ENCODE results near the gene TLCD3B.

Gene TLCD3B

DNA sequence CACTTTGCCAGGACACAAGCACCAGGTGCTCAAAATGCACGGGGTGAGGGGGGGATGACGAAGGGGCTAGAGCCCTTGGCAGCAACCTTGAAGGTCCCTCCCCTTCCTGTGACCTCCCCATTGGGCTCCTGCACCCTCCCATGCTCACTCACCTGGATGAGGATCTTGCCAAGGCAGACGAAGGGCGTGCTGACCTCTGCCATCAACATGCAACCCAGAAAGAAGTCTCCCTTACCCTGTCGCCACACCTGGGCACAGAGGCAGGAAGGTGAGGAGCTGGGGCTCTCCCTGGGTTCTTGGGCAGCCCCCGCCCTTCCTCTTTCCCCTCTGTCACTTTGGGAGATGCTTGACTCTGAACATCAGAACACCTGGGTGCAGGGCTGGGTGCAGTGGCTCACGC lies 5.5 kb downstream of the TLCD3B start:
- H2AFZ ChIP-seq, result no peak overlapping the region
- no peaks in the 10 kb centered on the region for H3K9me3 ChIP-seq (ENCODE audit: control insufficient read depth, low read length)
- no peak overlapping the region for H3K27ac ChIP-seq
- TF ChIP-seq, protein P1, sequence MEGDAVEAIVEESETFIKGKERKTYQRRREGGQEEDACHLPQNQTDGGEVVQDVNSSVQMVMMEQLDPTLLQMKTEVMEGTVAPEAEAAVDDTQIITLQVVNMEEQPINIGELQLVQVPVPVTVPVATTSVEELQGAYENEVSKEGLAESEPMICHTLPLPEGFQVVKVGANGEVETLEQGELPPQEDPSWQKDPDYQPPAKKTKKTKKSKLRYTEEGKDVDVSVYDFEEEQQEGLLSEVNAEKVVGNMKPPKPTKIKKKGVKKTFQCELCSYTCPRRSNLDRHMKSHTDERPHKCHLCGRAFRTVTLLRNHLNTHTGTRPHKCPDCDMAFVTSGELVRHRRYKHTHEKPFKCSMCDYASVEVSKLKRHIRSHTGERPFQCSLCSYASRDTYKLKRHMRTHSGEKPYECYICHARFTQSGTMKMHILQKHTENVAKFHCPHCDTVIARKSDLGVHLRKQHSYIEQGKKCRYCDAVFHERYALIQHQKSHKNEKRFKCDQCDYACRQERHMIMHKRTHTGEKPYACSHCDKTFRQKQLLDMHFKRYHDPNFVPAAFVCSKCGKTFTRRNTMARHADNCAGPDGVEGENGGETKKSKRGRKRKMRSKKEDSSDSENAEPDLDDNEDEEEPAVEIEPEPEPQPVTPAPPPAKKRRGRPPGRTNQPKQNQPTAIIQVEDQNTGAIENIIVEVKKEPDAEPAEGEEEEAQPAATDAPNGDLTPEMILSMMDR (IDR thresholded peaks at IDR 0.05), result no peak
- no peaks in the 10 kb centered on the region for H3K27me3 ChIP-seq (ENCODE audit: control insufficient read depth, insufficient read depth, low read length)
- H3K4me3 ChIP-seq (ENCODE audit: low read depth, low read length), result no peak overlapping the region
- peaks cover 4% of the 10 kb centered on the region for H3K4me1 ChIP-seq
- H3K36me3 ChIP-seq (ENCODE audit: control insufficient read depth, insufficient read depth, low read length), result no peaks in the 10 kb centered on the region
- H3K79me2 ChIP-seq, result no peaks in the 10 kb centered on the region
- H3K4me2 ChIP-seq (ENCODE audit: low read length), result no peak overlapping the region
- no peak overlapping the region for H3K9ac ChIP-seq

DNA sequence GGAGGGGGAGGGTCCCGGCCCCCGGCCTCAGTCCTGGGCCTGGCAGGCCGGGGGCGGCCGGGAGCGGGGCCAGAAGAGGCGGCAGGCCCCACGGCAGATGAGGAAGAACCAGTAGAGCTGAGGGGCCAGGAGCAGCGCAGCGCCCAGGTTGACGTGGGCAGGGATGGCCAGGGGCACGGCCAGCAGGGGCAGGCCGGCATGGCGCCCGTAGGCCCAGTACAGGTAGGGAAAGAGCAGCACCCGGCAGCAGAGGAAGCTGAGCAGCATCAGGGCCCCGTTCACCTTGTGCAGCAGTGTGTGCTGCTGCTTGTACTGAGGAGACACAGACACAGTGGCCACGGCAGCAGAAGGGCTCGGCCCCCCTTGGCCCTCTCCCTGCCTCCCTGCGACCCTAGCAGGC lies 5.9 kb downstream of the TLCD3B start:
- Histone ChIP-seq H3K9me3 (ENCODE audit: control insufficient read depth, low read length) (no peaks in the 10 kb centered on the region), H3K4me2 (ENCODE audit: low read length) (no peak overlapping the region), H3K36me3 (ENCODE audit: control insufficient read depth, insufficient read depth, low read length) (no peaks in the 10 kb centered on the region), H3K4me1 (peaks cover 4% of the 10 kb centered on the region), H3K27me3 (ENCODE audit: control insufficient read depth, insufficient read depth, low read length) (no peaks in the 10 kb centered on the region), H3K79me2 (no peaks in the 10 kb centered on the region), H3K27ac (no peak overlapping the region), H3K9ac (no peak overlapping the region), H2AFZ (no peak overlapping the region), H3K4me3 (ENCODE audit: low read depth, low read length) (no peak overlapping the region)
- TF ChIP-seq, protein P1 (IDR thresholded peaks at IDR 0.05), result no peak

DNA sequence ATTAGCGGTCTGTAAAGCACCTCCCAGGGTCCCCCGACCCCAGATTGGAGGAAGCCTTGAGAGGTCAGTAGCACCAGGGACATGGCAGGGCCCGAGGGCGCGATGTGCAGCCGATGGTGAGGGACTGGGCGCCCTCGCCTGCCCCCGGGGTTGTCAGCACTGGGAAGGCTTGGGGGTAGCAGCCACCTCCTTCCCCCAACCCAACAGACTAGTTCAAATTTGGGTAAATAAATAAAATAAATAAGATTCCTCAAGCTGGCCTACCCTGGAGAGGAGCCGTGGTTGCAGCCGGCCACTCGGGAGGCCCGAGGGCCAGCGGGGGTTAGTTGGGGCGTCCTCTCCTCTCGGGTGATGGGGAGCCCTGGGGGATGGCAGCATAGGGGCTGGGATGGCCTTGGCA lies 6.6 kb downstream of the TLCD3B start:
- Histone ChIP-seq H3K4me2 (ENCODE audit: low read length) (no peak overlapping the region), H3K27me3 (ENCODE audit: control insufficient read depth, insufficient read depth, low read length) (no peaks in the 10 kb centered on the region), H3K36me3 (ENCODE audit: control insufficient read depth, insufficient read depth, low read length) (no peaks in the 10 kb centered on the region), H3K79me2 (no peaks in the 10 kb centered on the region), H3K4me1 (peaks cover 4% of the 10 kb centered on the region), H3K9ac (no peak overlapping the region), H3K9me3 (ENCODE audit: control insufficient read depth, low read length) (no peaks in the 10 kb centered on the region), H3K4me3 (ENCODE audit: low read depth, low read length) (no peak overlapping the region), H2AFZ (no peak overlapping the region), H3K27ac (no peak overlapping the region)
- TF ChIP-seq, protein P1 (IDR thresholded peaks at IDR 0.05), result no peak

DNA sequence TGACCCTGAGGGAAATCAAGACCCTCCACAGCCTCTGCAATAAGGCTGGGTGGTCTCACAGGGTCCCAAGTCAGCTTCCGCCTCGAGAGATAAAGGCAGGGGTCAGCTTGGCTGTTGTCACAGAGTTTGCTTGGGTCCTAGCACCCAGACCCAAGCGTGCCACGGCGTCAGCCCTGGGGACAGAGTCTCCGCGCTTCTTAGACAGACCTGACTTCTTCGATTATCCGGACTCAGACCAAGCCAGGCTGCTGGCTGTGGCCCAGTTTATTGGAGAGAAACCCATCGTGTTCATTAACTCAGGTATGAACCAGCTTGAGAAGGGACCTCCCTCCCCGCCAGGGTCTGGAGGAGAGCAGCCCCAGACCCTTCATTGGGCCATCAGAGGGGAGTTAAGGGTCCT lies 7.5 kb downstream of the TLCD3B start:
- Histone ChIP-seq H3K4me2 (ENCODE audit: low read length) (no peak overlapping the region), H3K9ac (no peak overlapping the region), H2AFZ (no peak overlapping the region), H3K4me3 (ENCODE audit: low read depth, low read length) (no peak overlapping the region), H3K79me2 (no peaks in the 10 kb centered on the region), H3K4me1 (peaks cover 4% of the 10 kb centered on the region), H3K36me3 (ENCODE audit: control insufficient read depth, insufficient read depth, low read length) (no peaks in the 10 kb centered on the region), H3K27me3 (ENCODE audit: control insufficient read depth, insufficient read depth, low read length) (no peaks in the 10 kb centered on the region), H3K27ac (no peak overlapping the region), H3K9me3 (ENCODE audit: control insufficient read depth, low read length) (no peaks in the 10 kb centered on the region)
- TF ChIP-seq, protein P1 (IDR thresholded peaks at IDR 0.05), result no peak

DNA sequence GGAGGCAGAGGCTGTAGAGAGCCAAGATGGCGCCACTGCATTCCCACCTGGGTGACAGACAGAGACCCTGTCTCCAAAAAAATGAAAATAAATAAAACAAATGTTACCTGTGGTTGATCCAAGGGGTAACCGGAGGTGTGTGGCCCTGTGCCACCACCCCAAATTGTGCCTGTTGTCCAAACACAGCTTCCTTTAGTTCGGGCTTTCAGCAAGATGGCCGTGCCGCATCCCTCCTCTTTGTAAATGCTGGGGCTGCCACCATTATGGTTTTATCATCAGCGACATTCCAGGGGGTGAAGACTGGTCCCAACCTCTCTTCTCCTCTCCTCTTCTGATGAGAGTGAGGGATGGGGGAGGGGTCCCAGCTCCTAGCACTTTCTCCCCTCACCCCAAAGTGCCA lies 8.2 kb downstream of the TLCD3B start, which contains the start of gene C16orf92:
Gene C16orf92, plus strand, starts transcription at position 312 of the 400 bp plus-strand sequence. CDS start 143 bp downstream, outside the sequence.
- Histone ChIP-seq H2AFZ (no peak within 1 kb of the TSS), H3K27ac (no peak within 1 kb of the TSS), H3K27me3 (ENCODE audit: control insufficient read depth, insufficient read depth, low read length) (no peaks in the 10 kb centered on the region), H3K79me2 (no peaks in the 10 kb centered on the region), H3K4me3 (ENCODE audit: low read depth, low read length) (no peak within 1 kb of the TSS), H3K36me3 (ENCODE audit: control insufficient read depth, insufficient read depth, low read length) (no peaks in the 10 kb centered on the region), H3K4me2 (ENCODE audit: low read length) (no peak within 1 kb of the TSS), H3K9me3 (ENCODE audit: control insufficient read depth, low read length) (no peaks in the 10 kb centered on the region), H3K9ac (no peak within 1 kb of the TSS), H3K4me1 (peaks cover 3% of the 10 kb centered on the region)
- TF ChIP-seq, protein P1 (IDR thresholded peaks at IDR 0.05), result no peak

All from parathyroid adenoma (tissue), 2 donors.